ENCODE data around the gene TLR5.

The TLR5 gene

GRCh38 chr1:223150443-223150842 lies 7.4 kb upstream of the TLR5 start:
- DNase-seq (ENCODE audit: low read depth in 2 of 2): no peak

DNA sequence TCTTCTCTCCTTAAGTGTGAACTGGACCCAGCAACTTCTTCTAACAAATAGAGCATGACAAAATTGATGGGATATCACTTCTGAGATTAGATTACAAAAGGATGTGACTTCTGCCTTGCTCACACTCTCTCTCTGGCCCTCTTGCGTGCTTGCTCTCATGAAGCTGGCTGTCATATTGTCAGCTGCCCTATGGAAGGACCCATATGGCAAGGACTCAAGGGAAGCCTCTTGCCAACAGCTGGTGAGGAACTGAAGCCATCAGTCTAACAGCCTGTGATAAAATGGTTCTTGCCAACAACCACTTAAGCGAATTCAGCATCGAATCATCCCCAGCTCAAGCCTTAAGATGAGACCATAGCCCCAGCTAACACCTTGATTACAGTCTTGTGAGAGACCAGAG lies 4.8 kb upstream of the TLR5 start:
- DNase-seq (ENCODE audit: low read depth in 2 of 2): no peak

GRCh38 chr1:223147409-223147808 lies 4.4 kb upstream of the TLR5 start:
- no peak for DNase-seq (ENCODE audit: low read depth in 2 of 2)

GRCh38 chr1:223146745-223147144 lies 3.7 kb upstream of the TLR5 start:
- no peak for DNase-seq (ENCODE audit: low read depth in 2 of 2)

DNA sequence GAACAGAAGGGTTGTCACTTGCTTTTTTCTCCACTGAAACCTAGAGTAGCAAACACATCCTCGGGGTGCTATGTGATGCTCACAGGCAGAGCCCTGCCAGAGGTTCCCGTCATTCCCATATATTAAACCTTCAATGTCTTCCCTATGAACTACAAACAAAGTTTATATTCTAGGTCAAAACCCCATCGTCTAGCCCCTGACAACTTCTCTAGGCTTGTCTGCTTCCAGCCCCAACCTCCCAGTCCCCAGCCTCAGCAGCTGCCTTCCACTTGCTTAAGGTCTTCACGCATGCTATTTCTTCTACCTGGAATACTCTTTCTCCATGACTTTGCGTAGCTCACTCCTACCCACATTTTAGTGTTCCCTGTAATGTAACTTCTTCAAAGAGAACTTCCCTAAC lies 1.9 kb upstream of the TLR5 start:
- DNase-seq (ENCODE audit: low read depth in 2 of 2): no peak

DNA sequence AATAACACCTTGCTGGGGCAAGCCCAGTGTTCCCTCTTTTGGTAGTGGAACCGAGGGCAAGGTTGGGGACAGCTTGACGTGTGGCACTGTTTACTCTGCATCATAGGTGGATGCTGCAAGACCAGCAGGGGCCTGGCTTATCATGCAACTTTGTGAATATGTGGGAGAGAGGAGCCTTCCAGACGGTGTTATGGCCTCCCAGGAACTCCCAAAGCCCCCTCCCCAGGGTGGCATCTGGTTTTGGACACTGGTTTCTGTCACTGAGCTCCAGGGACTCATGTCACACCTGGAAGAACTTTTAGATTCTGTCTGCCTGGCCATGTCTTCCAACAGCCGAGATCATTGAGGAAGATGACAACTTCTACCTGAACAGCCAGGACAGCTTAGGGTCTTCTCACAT lies 1.4 kb upstream of the TLR5 start:
- no peak for DNase-seq (ENCODE audit: low read depth in 2 of 2)

DNA sequence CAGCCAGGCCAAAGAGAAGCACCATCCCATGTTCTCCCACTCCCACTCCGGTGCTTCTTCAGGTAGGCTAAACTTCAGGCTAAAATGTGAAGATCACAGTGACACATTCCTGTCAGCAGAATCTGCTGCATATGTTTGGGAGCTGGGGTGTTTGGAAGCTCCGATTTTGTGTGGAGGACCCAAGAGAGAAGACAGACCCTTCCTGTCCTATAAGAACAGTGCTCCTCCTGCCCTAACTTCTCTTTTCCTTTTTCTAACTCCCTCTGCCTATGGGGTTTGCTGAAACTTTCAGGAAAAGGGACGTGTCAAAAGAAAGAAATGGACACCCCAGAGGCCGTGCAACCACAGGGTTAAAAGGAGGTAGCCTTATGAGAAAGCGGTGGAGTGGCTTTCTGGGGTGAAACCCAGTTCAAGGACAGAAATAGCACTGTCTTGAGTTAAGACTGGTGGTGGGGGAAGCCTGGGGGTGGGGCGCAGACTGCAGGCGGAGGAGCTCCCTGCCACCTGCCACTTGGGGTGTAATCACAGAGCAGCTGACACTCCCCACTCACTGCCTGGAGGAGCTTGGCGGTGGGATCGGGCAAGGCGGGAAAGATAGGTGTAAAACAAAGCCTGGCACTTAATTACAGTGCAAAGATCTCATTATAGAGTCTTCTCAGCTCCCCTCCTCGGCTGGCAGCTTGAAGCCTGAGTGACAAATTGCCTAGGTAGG lies 645 bp upstream of the TLR5 start:
- peak in 1 of 2 experiments; percentile 16 for DNase-seq (ENCODE audit: low read depth in 2 of 2)

- DNase-seq (ENCODE audit: low read depth in 2 of 2): no peak
These were observed 779 bp downstream of the TLR5 start for GRCh38 chr1:223142269-223142668.

GRCh38 chr1:223140611-223141405 lies 2.2 kb downstream of the TLR5 start:
- no peak for DNase-seq (ENCODE audit: low read depth in 2 of 2)

GRCh38 chr1:223137455-223138085 lies 5.5 kb downstream of the TLR5 start:
- DNase-seq (ENCODE audit: low read depth in 2 of 2): no peak

- no peak for DNase-seq (ENCODE audit: low read depth in 2 of 2)
These were observed 7.0 kb downstream of the TLR5 start for GRCh38 chr1:223136086-223136485.

DNA sequence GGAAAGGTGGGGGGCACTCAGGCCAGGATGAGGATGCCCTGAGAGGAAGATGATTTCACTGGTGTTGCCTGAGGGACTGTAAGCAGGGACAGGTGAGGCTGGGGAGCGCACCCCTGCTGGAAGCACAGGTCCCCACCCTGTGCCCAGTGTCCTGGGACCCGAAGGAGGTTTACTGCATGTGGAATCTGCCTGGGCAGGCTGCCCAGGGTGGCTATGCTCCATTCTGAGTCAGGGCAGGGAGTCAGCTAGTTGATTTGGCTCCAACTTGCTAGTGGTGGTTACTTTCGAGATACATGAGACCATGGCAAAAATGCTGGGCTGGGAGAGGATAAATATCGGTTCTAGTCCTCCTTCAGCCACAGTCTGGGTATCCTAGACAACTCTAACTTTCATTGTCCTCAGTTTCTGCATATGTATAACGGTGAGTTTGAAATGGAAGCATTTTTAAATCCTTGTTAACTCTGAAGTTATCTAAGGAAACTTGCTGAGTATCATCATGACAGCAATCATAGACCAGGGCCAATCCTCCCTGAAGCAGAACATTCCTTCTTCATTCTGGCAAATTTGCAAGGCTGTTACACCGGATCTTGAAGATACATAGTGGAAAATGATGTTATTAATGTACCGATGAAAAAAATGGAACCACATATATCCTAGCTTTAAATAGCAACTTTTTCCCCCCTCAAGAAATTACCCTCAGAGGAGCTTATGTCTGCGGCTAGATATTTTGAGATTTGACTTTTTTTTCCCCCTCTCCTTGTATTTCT lies 7.7 kb downstream of the TLR5 start:
- DNase-seq (ENCODE audit: low read depth in 2 of 2): no peak

- DNase-seq (ENCODE audit: low read depth in 2 of 2): peak; percentile 68 to 72
These were observed 9.1 kb downstream of the TLR5 start for GRCh38 chr1:223133824-223134435.

DNA sequence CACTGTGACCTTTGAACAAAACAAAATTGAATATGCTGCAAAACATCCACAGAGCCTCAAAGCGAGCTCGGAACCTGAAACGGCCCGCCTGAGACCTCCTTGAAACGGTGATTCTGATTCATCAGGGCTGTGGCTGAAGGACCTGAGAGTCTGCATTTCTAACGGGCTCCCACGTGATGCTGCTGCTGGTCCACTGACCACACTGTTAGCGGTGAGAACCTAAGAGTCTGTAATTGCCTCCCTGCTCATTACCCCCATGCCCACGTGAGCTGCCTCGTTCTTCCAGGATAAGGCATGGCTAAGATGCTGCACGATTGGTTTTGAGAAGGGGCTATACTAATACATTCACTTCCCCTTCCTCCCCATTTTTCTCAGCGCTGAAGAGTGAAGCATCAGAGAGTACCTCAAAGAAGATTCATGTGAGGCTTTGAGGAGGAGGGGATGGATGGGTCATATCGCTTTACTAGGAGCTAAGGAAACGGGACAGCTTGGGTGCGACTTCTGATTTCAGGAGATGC lies 9.7 kb downstream of the TLR5 start:
- DNase-seq (ENCODE audit: low read depth in 2 of 2): no peak

- DNase-seq (ENCODE audit: low read depth in 2 of 2): peak; percentile 39 to 70
These were observed 13.7 kb downstream of the TLR5 start for GRCh38 chr1:223129229-223129901.

DNA sequence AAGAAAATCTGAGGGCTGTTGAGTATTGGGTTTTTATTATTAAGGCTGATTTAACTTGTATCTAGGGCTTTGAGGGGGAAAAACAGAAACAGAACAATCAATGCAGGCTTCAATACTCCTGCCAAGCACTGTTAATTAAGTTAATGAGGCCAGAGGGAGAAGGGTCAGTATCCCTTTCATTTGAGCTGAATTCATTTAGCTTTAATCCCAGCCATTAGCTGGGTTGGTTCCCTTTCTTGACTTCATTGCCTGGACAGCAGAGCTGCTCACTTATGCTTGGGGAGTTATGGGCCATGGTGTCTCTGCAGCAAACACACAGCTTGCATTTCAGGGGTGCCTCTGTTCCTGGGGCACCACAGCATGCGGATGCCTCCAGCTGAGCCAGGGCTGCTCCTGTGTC lies 16.3 kb downstream of the TLR5 start:
- DNase-seq (ENCODE audit: low read depth in 2 of 2): no peak

DNA sequence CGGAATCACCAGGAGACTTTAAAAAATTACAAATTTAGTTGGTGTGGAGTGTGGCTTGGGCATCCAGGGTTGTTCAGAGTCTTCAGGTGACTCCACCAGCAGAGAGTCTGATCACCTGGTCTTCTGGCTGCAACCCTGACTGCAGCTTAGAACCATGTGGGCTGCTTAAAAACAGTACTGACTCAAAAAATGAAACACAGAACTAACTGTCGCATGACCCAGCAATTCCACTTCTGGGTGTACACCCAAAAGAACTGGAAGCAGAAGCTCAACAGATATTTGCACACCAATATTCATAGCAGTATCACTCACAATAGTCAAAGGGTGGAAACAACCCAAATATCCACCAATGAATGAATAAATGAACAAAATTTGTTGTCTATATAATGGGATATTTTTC lies 17.3 kb downstream of the TLR5 start:
- no peak for DNase-seq (ENCODE audit: low read depth in 2 of 2)

- DNase-seq (ENCODE audit: low read depth in 2 of 2): no peak
These were observed 19.9 kb downstream of the TLR5 start for GRCh38 chr1:223123011-223123610.

DNA sequence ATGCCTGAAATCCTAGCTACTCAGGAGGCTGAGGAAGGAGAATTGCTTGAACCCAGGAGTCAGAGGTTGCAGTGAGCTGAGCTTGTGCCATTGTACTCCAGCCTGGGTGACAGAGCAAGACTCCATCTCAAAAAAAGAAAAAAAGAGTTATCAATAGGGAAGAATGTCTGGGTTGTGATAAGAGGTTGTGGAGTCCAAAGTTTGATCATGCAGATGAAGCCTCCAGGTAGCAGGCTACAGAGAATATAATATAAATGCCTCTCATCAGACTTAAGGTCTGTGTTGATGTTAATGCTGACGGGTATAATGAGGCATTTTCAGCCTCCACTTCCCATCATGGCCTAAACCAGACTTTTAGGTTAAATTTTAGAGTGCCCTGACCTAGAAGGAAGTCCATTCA lies 24.6 kb downstream of the TLR5 start:
- DNase-seq (ENCODE audit: low read depth in 2 of 2): no peak

DNA sequence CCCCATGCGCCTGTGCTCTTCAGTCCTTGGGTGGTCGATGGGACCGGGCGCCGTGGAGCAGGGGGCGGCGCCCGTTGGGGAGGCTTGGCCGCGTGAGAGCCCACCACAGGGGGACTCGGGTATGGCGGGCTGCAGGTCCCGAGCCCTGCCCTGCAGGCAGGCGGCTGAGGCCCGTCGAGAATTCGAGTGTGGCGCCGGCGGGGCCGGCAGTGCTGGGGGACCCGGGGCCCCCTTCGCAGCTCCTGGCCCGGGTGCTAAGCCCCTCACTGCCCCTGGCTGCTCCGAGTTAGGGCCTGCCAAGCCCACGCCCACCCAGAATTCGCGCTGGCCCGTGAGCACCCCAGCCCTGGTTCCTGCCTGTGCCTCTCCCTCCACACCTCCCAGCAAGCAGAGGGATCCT lies 26.1 kb downstream of the TLR5 start:
- DNase-seq (ENCODE audit: low read depth in 2 of 2): no peak

Measured in stimulated activated CD4-positive, alpha-beta T cell treated with anti-CD3 and anti-CD28 coated beads, Interleukin-12 subunit alpha, Interleukin-12 subunit beta, amount 100 ng/mL, for 24 hours (primary cell).